HEK293 (cell line): ENCODE data around the gene KLRC1.

Experiments used
- CTCF ChIA-PET: fragments of 350-600 bp; formaldehyde crosslinking; extraction: SDS; loops from one replicate; lab custom pipeline; 2021; ENCODE audit warnings: antibody characterized with exemption; lab: Yijun Ruan, JAX
- POLR2A ChIA-PET: fragments of 300-600 bp; formaldehyde crosslinking; extraction: SDS; loops from one replicate; lab custom pipeline; 2020; ENCODE audit warnings: antibody characterized with exemption, inconsistent platforms; lab: Yijun Ruan, JAX
- H3K27ac ChIP-seq: fragments of 200-500 bp; sonication (Bioruptor generic); 2 replicates; pipeline ENCODE4 v1.5.1; 2014; ENCODE audit warnings: low read depth, low read length, control low read depth, inconsistent platforms; ENCODE audit errors: extremely low read depth
- H3K36me3 ChIP-seq, 2 experiments: fragments of 200-500 bp in 1 of 2; sonication (Bioruptor generic) in 1 of 2; 1 replicate in 1 of 2; 2 replicates in 1 of 2; pipeline ENCODE4 v1.5.1; 2014 to 2017; ENCODE audit warnings: inconsistent platforms in 2 of 2, low read length in 2 of 2; ENCODE audit not compliant: control insufficient read depth in 2 of 2, insufficient read depth in 1 of 2
- H3K4me1 ChIP-seq: fragments of 200-500 bp; sonication (Bioruptor generic); 2 replicates; pipeline ENCODE4 v1.5.1; 2014; ENCODE audit warnings: mild to moderate bottlenecking, low read length, inconsistent platforms; ENCODE audit not compliant: control insufficient read depth, insufficient read depth
- H3K4me3 ChIP-seq: 2 replicates; pipeline ENCODE4 v1.5.1; 2011; ENCODE audit warnings: low read depth, mild to moderate bottlenecking, control low read depth, low read length, moderate library complexity
- H3K9me3 ChIP-seq: fragments of 200-500 bp; sonication (Bioruptor generic); 2 replicates; pipeline ENCODE4 v1.5.1; 2014; ENCODE audit warnings: low read depth, low read length, inconsistent platforms; ENCODE audit not compliant: control insufficient read depth, insufficient read depth
- FEZF1 ChIP-seq: fragments of 450-650 bp; formaldehyde crosslinking; IDR thresholded peaks from 2 replicates; pipeline ENCODE4 v1.5.1; 2016; ENCODE audit warnings: missing biosample characterization, missing genetic modification characterization
- HOXA7 ChIP-seq: sonication (generic); formaldehyde crosslinking; IDR thresholded peaks from 2 replicates; pipeline ENCODE4 v1.8.1; 2022; ENCODE audit warnings: missing genetic modification reagents, borderline replicate concordance
- KLF16 ChIP-seq: fragments of 450-650 bp; formaldehyde crosslinking; IDR thresholded peaks from 2 replicates; pipeline ENCODE4 v1.5.1; 2017; ENCODE audit warnings: missing biosample characterization, missing genetic modification characterization
- KLF17 ChIP-seq: fragments of 450-650 bp; formaldehyde crosslinking; IDR thresholded peaks from 2 replicates; pipeline ENCODE4 v1.5.1; 2016; ENCODE audit warnings: missing biosample characterization, missing genetic modification characterization
- OSR2 ChIP-seq: fragments of 450-650 bp; formaldehyde crosslinking; IDR thresholded peaks from 2 replicates; pipeline ENCODE4 v1.5.1; 2016; ENCODE audit warnings: missing biosample characterization, missing genetic modification characterization
- TRIM28 ChIP-seq: IDR thresholded peaks from 2 replicates; pipeline ENCODE4 v1.6.1; 2011; ENCODE audit warnings: low read length, control low read depth, borderline replicate concordance
- ZBTB48 ChIP-seq: fragments of 450-650 bp; formaldehyde crosslinking; IDR thresholded peaks from 2 replicates; pipeline ENCODE4 v1.5.1; 2016; ENCODE audit warnings: missing biosample characterization, missing genetic modification characterization
- ZNF10 ChIP-seq: fragments of 450-650 bp; formaldehyde crosslinking; IDR thresholded peaks from 2 replicates; pipeline ENCODE4 v1.5.1; 2017; ENCODE audit warnings: missing biosample characterization, missing genetic modification characterization
- ZNF114 ChIP-seq: fragments of 450-650 bp; formaldehyde crosslinking; IDR thresholded peaks from 2 replicates; pipeline ENCODE4 v1.5.0; 2017; ENCODE audit warnings: missing biosample characterization, missing genetic modification characterization
- ZNF175 ChIP-seq: fragments of 450-650 bp; formaldehyde crosslinking; IDR thresholded peaks from 2 replicates; pipeline ENCODE4 v1.5.1; 2016; ENCODE audit warnings: missing biosample characterization, missing genetic modification characterization
- ZNF18 ChIP-seq: fragments of 450-650 bp; formaldehyde crosslinking; IDR thresholded peaks from 2 replicates; pipeline ENCODE4 v1.5.1; 2016; ENCODE audit warnings: missing biosample characterization, missing genetic modification characterization
- ZNF24 ChIP-seq: fragments of 450-650 bp; formaldehyde crosslinking; IDR thresholded peaks from 2 replicates; pipeline ENCODE4 v1.5.1; 2016; ENCODE audit warnings: missing biosample characterization, missing genetic modification characterization
- ZNF311 ChIP-seq: fragments of 450-650 bp; formaldehyde crosslinking; IDR thresholded peaks from 2 replicates; pipeline ENCODE4 v1.5.1; 2017; ENCODE audit warnings: missing biosample characterization, missing genetic modification characterization, borderline replicate concordance
- ZNF473 ChIP-seq: fragments of 450-650 bp; formaldehyde crosslinking; IDR thresholded peaks from 2 replicates; pipeline ENCODE4 v1.5.1; 2017; ENCODE audit warnings: missing biosample characterization, missing genetic modification characterization
- ZNF670 ChIP-seq: fragments of 450-650 bp; formaldehyde crosslinking; IDR thresholded peaks from 2 replicates; pipeline ENCODE4 v1.5.1; 2016; ENCODE audit warnings: missing biosample characterization, missing genetic modification characterization, low read depth
- ZNF701 ChIP-seq: fragments of 450-650 bp; formaldehyde crosslinking; IDR thresholded peaks from 2 replicates; pipeline ENCODE4 v1.5.1; 2016; ENCODE audit warnings: missing biosample characterization, missing genetic modification characterization
- ZNF791 ChIP-seq: fragments of 450-650 bp; formaldehyde crosslinking; IDR thresholded peaks from 2 replicates; pipeline ENCODE4 v1.5.1; 2016; ENCODE audit warnings: missing biosample characterization, missing genetic modification characterization
- ZNF830 ChIP-seq: fragments of 450-650 bp; IDR thresholded peaks from 2 replicates; pipeline ENCODE4 v1.5.0; 2018; ENCODE audit warnings: missing biosample characterization, missing genetic modification characterization, low read depth, mild to moderate bottlenecking, moderate library complexity
- ZSCAN16 ChIP-seq: fragments of 450-650 bp; formaldehyde crosslinking; IDR thresholded peaks from 2 replicates; pipeline ENCODE4 v1.5.1; 2016; ENCODE audit warnings: missing biosample characterization, missing genetic modification characterization
- ZSCAN30 ChIP-seq: fragments of 450-650 bp; IDR thresholded peaks from 2 replicates; pipeline ENCODE4 v1.5.1; 2018; ENCODE audit warnings: missing biosample characterization, mild to moderate bottlenecking, missing genetic modification characterization, moderate library complexity
- TF ChIP-seq, protein P1 (sequence below): fragments of 450-650 bp; formaldehyde crosslinking; IDR thresholded peaks from 2 replicates; pipeline ENCODE4 v1.5.1; 2016; ENCODE audit warnings: missing biosample characterization, missing genetic modification characterization
- TF ChIP-seq, protein P2 (sequence below): fragments of 450-650 bp; formaldehyde crosslinking; IDR thresholded peaks from 2 replicates; pipeline ENCODE4 v1.5.1; 2016; ENCODE audit warnings: missing biosample characterization, missing genetic modification characterization, low read depth

KLRC1 gene

DNA sequence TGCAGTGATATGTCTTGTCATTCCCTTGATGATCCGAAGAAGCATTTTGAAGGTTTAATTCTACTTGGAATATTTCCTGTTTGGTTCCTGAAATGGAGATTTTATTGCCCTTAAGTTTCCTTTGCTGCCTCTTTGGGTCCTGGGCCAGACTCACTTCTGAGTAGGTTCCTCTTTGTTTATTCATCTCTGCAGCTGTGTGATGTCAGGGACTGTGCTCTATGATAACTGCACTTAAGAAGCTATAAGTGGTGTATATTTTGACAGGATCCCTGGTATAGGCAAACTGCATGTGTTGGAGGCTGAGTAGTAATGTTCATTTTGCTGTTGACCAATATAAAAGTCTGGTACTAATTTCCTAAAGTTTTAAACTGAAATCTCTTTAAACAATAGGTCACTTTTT lies 43.8 kb downstream of the KLRC1 start, which contains the start of gene KLRC4:
Gene KLRC4 (minus strand): TSS at position 366 of the 400 bp plus-strand sequence. CDS start 182 bp downstream, at position 184.
- POLR2A ChIA-PET, result no interaction called here
- no peak within 1 kb of the TSS for H3K27ac ChIP-seq
- H3K4me3 ChIP-seq, result no peak within 1 kb of the TSS
- H3K4me1 ChIP-seq, result peaks cover 7% of the 10 kb centered on the region
- no peaks in the 10 kb centered on the region for H3K36me3 ChIP-seq
- peak; percentile 51 for TF ChIP-seq FEZF1
- 0 out of 2 replicates have a peak, but pooled peaks have one; percentile 31 for TF ChIP-seq ZSCAN30
- TF ChIP-seq ZNF311 (tag by site-specific recombination), result no peak
- no peak for TF ChIP-seq HOXA7
- peak; percentile 98 for TF ChIP-seq ZBTB48 (tag by site-specific recombination)
- 0 out of 2 replicates have a peak, but pooled peaks have one; percentile 31 for TF ChIP-seq TRIM28
- no peak for TF ChIP-seq ZNF10 (tag by site-specific recombination)
- CTCF ChIA-PET, result no interaction called here
- no peaks in the 10 kb centered on the region for H3K9me3 ChIP-seq

DNA sequence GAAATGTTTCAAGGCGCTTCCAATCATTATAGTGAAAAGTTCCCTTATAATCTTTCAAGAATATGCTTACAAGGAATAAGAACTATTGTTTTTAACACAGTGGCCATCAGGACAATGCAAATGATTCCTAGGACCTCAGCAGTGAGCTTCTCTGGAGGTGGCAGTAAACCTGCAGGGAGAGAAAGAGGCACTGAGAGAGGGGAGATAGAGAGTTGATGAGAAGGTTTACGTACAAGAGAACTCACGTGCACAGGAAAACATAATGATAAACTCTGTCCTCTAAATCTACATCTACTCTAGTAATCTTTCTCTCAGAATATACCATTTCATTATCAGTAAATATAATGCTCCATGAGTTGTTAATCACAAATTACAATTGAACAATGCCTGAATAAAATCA lies 44.3 kb downstream of the KLRC1 start:
- no peak overlapping the region for H3K4me3 ChIP-seq
- H3K4me1 ChIP-seq, result peaks cover 7% of the 10 kb centered on the region
- TF ChIP-seq ZNF701 (tag by site-specific recombination) (no peak), ZNF830 (tag by site-specific recombination) (no peak), ZSCAN30 (no peak), ZNF24 (tag by site-specific recombination) (no peak), ZNF670 (tag by site-specific recombination) (no peak)
- TF ChIP-seq, protein P1, sequence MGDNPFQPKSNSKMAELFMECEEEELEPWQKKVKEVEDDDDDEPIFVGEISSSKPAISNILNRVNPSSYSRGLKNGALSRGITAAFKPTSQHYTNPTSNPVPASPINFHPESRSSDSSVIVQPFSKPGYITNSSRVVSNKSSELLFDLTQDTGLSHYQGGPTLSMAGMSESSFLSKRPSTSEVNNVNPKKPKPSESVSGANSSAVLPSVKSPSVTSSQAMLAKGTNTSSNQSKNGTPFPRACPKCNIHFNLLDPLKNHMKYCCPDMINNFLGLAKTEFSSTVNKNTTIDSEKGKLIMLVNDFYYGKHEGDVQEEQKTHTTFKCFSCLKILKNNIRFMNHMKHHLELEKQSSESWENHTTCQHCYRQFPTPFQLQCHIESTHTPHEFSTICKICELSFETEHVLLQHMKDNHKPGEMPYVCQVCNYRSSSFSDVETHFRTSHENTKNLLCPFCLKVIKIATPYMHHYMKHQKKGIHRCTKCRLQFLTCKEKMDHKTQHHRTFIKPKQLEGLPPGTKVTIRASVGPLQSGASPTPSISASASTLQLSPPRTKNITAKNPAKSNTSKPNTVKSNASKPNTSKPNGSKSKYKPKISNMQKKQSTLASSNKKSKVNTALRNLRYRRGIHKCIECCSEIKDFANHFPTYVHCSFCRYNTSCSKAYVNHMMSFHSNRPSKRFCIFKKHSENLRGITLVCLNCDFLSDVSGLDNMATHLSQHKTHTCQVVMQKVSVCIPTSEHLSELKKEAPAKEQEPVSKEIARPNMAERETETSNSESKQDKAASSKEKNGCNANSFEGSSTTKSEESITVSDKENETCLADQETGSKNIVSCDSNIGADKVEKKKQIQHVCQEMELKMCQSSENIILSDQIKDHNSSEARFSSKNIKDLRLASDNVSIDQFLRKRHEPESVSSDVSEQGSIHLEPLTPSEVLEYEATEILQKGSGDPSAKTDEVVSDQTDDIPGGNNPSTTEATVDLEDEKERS (tag by site-specific recombination), result no peak
- ChIA-PET CTCF (no interaction called here), POLR2A (no interaction called here)
- H3K9me3 ChIP-seq, result no peaks in the 10 kb centered on the region
- no peak overlapping the region for H3K27ac ChIP-seq
- no peaks in the 10 kb centered on the region for H3K36me3 ChIP-seq

GRCh38 chr12:10406725-10407124 lies 46.5 kb downstream of the KLRC1 start:
- POLR2A ChIA-PET, result no interaction called here
- Histone ChIP-seq H3K4me1 (peaks cover 7% of the 10 kb centered on the region), H3K27ac (no peak overlapping the region), H3K4me3 (no peak overlapping the region), H3K9me3 (no peaks in the 10 kb centered on the region), H3K36me3 (no peaks in the 10 kb centered on the region)
- TF ChIP-seq ZNF114 (tag by site-specific recombination) (no peak), ZNF791 (tag by site-specific recombination) (no peak), ZNF473 (no peak), OSR2 (tag by site-specific recombination) (no peak), ZNF18 (tag by site-specific recombination) (no peak), KLF17 (tag by site-specific recombination) (no peak), ZNF175 (tag by site-specific recombination) (no peak), ZSCAN30 (no peak), KLF16 (tag by site-specific recombination) (no peak), ZSCAN16 (no peak), ZNF10 (tag by site-specific recombination) (no peak)
- TF ChIP-seq, protein P2, sequence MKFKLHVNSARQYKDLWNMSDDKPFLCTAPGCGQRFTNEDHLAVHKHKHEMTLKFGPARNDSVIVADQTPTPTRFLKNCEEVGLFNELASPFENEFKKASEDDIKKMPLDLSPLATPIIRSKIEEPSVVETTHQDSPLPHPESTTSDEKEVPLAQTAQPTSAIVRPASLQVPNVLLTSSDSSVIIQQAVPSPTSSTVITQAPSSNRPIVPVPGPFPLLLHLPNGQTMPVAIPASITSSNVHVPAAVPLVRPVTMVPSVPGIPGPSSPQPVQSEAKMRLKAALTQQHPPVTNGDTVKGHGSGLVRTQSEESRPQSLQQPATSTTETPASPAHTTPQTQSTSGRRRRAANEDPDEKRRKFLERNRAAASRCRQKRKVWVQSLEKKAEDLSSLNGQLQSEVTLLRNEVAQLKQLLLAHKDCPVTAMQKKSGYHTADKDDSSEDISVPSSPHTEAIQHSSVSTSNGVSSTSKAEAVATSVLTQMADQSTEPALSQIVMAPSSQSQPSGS, result no peak
- CTCF ChIA-PET, result no interaction called here
